Ectodermal cell (in vitro differentiated cells): Measurements from ENCODE around the gene SPEF1.

Source experiments
- H3K27ac ChIP-seq: 2 replicates; pipeline ENCODE4 v1.7.0; 2013; ENCODE audit warnings: mild to moderate bottlenecking, low read depth, low read length; ENCODE audit not compliant: insufficient read depth, poor library complexity, severe bottlenecking
- H3K27me3 ChIP-seq: 2 replicates; pipeline ENCODE4 v1.7.0; 2013; ENCODE audit warnings: mild to moderate bottlenecking, low read length; ENCODE audit not compliant: insufficient read depth, control insufficient read depth, poor library complexity, severe bottlenecking
- H3K36me3 ChIP-seq: one replicate; pipeline ENCODE4 v1.7.0; 2013; ENCODE audit warnings: low read length; ENCODE audit not compliant: control insufficient read depth, insufficient read depth
- H3K4me1 ChIP-seq: one replicate; pipeline ENCODE4 v1.7.0; 2013; ENCODE audit warnings: low read length; ENCODE audit not compliant: control insufficient read depth, insufficient read depth
- H3K4me3 ChIP-seq: 2 replicates; pipeline ENCODE4 v1.7.0; 2013; ENCODE audit warnings: low read depth, low read length, control low read depth; ENCODE audit not compliant: insufficient read depth
- H3K9me3 ChIP-seq: 2 replicates; pipeline ENCODE4 v1.7.0; 2013; ENCODE audit warnings: mild to moderate bottlenecking, low read length, moderate library complexity; ENCODE audit not compliant: control insufficient read depth
- WGBS, 2 experiments: methylation state at CpG; one replicate each; pipeline ENCODE4 v1.1.7; 2013; ENCODE audit warnings: missing lambda C conversion rate in 2 of 2; 5-methylcytosine and 5-hydroxymethylcytosine counted together

Gene SPEF1

DNA sequence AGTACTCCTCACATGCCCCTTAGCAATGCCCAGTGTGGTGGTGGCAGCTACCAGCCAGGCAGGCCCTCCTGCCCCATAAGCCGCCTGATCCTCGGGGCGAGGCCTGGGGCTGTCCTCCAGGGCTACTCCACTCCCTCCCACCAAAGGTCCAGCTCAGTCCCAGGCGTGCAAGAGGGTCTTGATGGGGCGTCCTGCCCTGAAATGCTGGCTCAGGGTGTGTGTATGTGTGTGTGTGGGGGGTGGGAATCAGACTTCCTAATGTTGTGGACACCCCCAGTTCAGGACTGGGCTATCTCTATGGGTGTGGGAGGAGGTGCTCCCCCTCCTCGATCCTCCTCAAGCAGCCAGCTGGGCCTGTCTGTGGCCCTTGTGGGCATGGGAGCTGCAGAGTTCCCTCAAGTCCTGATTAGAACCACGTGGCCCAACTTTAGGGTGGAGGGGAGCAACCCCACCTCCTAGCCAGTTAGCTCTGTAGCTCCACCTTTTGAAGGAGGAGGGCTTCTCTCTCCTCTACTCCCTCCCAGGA lies 41.3 kb downstream of the SPEF1 start:
- peaks cover 12% of the 10 kb centered on the region for H3K27me3 ChIP-seq
- WGBS, 2 experiments, result 86 to 89% methylated on average over 7 of the region's 7 CpGs
- no peaks in the 10 kb centered on the region for H3K4me1 ChIP-seq
- H3K9me3 ChIP-seq, result no peaks in the 10 kb centered on the region
- H3K4me3 ChIP-seq, result no peak overlapping the region
- H3K27ac ChIP-seq, result no peak overlapping the region
- H3K36me3 ChIP-seq, result no peaks in the 10 kb centered on the region

DNA sequence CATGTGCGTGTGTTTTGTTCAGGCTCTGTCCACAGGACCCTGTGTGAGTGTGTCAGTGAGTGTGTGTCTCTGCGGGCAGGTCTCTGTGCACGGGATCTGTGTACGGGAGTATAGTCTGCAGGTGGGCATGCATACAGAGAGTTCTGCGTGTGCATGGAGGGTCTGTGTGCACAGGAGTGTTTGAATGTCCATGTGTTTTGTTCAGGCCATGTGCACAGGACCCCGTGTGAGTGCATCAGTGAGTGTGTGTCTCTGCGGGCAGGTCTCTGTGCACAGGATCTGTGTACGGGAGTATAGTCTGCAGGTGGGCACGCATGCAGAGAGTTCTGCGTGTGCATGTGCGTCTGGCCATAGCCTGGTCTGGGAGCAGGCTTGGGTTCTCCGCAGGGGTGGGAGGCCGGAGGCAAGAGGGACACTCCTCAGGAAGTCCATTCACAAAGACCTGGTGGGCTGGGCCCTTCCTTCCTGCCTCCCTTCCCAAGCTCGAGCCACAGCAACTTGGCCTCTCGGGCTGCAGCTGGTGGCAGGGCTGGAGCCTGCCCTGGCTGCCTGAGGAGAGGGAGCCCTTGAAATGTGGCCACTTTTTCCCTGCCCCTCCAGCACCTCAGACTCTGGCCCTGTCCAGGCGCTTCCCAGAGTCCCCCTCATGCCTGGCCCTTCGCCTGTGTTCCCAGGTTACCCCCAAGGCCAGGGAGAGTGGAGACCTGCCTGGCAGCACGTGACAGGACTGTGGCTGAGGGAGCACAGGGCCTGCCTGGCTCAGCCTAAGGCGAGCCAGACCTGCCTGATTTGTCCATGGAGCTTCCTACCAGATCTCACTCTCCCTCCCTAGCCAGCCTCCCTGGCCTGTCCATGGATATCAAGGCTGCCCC lies 42.0 kb downstream of the SPEF1 start:
- no peaks in the 10 kb centered on the region for H3K9me3 ChIP-seq
- H3K27ac ChIP-seq, result no peak overlapping the region
- H3K27me3 ChIP-seq, result peaks cover 5% of the 10 kb centered on the region
- WGBS, 2 experiments, result 78 to 79% methylated on average over 19 of the region's 19 CpGs
- H3K4me1 ChIP-seq, result no peaks in the 10 kb centered on the region
- no peaks in the 10 kb centered on the region for H3K36me3 ChIP-seq
- no peak overlapping the region for H3K4me3 ChIP-seq

DNA sequence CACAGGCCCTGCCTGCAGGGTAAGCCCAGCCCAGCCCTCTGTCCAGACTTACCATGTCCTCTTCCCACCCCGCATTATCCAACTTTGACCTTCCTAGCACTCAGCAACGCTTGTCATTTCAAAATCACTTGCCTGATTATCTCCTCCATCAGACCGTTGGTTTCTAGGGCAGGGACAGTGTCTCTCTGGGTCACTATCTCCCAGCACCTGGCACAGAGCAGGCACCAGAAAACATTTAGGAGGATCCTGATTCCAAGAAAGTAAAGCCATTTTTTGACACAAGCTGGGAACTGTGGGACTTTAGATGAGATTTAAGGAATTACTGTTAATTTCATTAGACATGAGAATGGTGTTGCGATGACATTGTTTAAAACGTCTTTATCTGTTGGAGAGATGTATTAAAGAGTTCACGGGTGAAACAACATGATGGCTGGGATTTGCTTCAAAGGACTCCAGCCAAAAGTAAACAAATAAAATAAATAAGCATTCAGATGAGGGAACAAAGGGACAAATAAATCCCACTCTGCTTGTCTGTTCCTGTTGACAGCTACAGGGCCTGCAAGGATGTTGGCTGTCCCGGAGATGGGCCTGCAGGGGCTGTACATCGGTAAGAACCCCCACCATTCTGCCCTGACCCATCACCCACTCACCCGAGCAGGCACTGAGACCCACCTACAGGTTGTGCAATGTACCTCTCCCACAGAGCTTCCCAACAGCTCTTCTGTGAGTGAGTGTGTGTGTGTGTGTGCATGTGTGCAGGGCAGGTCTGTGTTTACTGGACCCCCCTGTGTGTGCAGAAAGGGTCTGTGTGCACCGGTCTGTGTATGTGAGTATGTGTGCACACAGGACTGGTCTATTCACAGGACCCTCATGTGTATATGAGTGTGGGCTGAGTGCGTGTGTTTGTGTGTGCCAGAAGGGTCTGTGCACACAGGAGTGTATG lies 42.9 kb downstream of the SPEF1 start:
- 88 to 89% methylated on average over 11 of the region's 11 CpGs for whole genome bisulfite sequencing, 2 experiments
- H3K27ac ChIP-seq, result no peak overlapping the region
- H3K9me3 ChIP-seq, result no peaks in the 10 kb centered on the region
- H3K4me3 ChIP-seq, result no peak overlapping the region
- peaks cover 6% of the 10 kb centered on the region for H3K27me3 ChIP-seq
- no peaks in the 10 kb centered on the region for H3K36me3 ChIP-seq
- peaks cover 3% of the 10 kb centered on the region for H3K4me1 ChIP-seq

DNA sequence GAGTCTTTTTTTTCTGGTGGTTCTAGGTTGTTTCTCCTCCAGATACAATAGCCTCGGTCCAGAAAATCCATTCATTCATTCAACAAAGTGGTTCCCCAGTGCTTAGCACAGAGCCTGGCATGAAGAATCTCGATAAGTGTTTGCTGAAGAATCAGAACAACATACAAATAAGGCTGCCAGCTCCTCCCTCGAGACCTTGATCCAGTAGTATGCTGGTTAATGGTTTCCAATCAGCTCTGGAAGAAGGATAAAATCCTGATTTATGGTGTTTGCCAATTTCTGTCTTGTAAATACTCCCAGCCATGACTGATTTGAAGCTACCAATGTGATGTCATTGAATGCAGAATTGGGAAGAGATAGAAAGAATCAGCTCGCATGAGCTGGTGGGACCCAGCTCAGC lies 45.5 kb downstream of the SPEF1 start:
- H3K4me1 ChIP-seq, result peaks cover 3% of the 10 kb centered on the region
- 90 to 91% methylated on average over 4 of the region's 4 CpGs for WGBS, 2 experiments
- H3K27ac ChIP-seq, result no peak overlapping the region
- H3K27me3 ChIP-seq, result peaks cover 31% of the 10 kb centered on the region
- H3K9me3 ChIP-seq, result no peaks in the 10 kb centered on the region
- no peaks in the 10 kb centered on the region for H3K36me3 ChIP-seq
- no peak overlapping the region for H3K4me3 ChIP-seq

DNA sequence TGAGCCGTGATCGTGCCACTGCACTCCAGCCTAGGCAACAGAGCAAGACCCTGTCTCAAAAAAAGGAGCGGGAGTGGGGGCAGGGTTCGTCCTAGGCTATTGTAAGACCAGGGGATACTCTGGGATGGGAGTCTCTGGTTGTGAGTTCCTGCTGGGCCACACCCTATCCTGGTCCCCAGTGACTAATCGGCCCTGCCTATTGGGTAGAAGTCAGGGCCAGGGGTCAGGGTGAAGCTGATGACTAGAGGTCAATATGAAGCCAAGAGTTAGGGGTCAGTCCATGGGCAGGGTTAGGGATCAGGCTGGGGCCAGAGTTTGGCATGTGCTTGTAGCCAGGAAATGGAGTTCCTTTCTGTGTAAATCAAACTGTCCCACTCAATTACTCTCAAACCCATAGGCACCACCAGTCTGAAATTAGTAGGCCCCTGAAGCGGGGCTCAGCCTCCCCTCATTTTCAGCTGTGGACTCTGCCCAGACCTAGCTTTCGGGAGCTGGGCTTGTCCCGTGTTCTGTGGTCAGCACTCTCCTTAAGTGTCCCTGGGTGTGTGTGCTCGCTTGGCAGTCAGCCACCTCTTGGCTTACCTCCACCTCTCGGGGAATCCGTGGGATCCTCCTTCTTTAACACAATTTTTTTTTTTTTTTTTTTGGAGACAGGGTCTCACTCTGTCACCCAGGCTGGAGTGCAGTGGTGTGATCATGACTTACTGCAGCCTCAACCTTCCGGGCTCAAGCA lies 47.0 kb downstream of the SPEF1 start:
- 74 to 81% methylated on average over 12 of the region's 12 CpGs for WGBS, 2 experiments
- Histone ChIP-seq H3K4me3 (no peak overlapping the region), H3K4me1 (peaks cover 3% of the 10 kb centered on the region), H3K9me3 (no peaks in the 10 kb centered on the region), H3K36me3 (no peaks in the 10 kb centered on the region), H3K27ac (no peak overlapping the region), H3K27me3 (peaks cover 32% of the 10 kb centered on the region)

DNA sequence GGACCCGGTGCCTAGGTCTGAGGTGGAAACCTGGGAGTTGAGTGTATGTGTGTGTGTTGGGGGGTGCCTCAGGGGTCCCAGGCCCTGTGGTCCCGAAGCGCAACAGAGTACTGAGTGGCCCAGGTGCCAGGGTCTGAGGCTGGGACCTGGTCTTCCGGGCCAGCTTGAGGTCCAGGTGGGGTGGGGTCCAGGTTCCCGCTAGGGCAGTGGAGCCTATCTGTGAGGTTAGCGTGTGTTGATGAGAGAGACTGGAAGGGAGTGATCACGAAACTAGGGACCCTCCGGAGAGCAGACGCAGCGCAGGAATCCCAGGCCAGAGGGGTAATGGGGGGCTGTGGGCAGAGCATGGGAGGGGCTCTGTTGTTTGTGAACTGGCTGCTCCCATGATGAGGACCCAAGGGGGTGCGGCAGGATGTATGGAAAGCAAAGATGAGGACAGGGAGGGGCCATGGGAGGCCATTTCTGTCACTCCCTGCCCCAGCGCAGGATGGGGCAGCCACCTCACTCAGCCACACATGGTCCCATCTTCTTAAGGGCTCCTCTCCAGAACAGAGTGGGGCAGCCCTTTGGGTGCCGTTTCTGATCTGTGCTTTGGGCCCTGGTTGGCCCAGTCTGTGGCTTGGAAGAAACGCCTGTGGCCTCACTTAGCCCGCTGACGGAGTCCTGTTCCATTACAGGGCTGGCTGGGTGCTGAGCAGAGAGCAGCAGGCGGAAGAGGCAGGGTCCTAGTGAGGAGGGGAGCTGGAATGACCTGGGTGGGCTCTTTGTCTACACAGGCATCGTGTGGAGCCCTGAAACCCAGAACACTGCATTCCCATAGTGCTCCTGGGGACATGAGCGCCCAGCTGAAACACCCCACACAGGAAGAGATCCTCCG lies 47.9 kb downstream of the SPEF1 start:
- Histone ChIP-seq H3K9me3 (no peaks in the 10 kb centered on the region), H3K4me1 (peaks cover 3% of the 10 kb centered on the region), H3K27me3 (peaks cover 32% of the 10 kb centered on the region), H3K27ac (no peak overlapping the region), H3K4me3 (peak overlapping the region; percentile 10), H3K36me3 (no peaks in the 10 kb centered on the region)
- 91 to 92% methylated on average over 20 of the region's 20 CpGs for WGBS, 2 experiments

DNA sequence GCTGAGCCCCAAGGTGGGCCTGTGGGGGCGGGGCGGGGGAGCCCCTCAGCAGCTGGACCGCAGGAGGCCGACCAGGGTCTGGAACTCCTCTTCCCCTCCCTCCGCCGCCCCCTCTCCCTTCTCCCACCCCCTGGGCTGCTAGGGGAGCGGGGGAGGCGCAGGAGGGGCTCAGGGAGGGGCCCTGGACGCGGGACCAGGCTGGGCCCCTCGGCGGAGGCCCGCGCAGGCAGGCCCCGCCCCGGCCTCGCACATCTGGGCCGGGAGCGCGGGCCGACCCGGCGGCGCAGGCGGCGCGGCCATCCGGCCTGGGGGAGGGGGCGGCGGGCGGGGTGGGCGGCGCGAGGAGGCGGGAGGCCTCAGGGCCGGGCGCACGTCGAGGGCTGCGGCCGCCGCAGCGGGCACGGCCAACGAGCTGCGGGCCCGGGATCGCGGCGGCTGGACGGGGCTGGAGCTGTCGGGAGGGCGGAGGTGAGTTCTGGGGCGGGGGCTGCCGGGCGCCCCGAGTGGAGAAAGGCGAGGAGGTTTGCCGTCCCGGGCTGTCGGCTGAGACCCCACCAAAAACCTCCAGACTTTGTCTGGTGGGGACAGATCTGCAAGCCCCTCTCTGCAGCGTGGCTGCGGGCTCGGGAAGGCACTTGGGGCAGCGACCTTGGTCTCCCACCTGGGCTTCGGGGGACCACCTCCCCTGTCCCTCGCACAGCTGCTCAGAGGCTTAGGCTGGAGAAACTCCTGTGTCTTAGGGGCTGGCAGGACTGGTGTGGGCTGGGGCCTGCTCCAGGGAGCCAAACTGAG lies 48.7 kb downstream of the SPEF1 start, which contains the start of gene HSPA12B:
HSPA12B (plus strand) TSS at position 359 of the 792 bp plus-strand sequence. CDS start 5,990 bp downstream, outside the sequence.
- Histone ChIP-seq H3K9me3 (no peaks in the 10 kb centered on the region), H3K27me3 (peaks cover 34% of the 10 kb centered on the region), H3K4me3 (peak within 1 kb of the TSS; percentile 10), H3K4me1 (peaks cover 3% of the 10 kb centered on the region), H3K27ac (no peak within 1 kb of the TSS), H3K36me3 (no peaks in the 10 kb centered on the region)
- WGBS, 2 experiments, result 14% methylated on average over 67 of the region's 67 CpGs

DNA sequence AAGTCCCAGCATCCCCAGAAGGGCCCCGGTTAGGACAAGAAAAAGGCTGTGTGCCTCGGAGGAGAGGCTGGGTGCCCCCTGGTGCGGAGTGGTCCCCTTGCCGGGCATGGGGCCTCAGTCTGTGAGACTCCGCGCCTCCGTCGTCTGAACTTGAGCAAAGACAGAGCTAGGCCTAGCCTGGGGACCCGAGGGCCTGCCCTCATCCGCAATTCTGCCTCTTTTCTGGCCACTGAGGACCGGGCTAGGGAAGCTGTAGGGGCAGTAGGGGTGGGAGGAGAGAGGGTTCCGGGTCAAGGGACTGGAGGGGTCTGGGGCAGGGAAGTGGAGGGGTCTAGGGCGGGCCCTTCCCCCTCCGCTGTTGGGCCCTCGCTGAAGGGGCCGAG lies 49.3 kb downstream of the SPEF1 start:
- Histone ChIP-seq H3K27me3 (peaks cover 36% of the 10 kb centered on the region), H3K4me3 (no peak overlapping the region), H3K9me3 (no peaks in the 10 kb centered on the region), H3K27ac (no peak overlapping the region), H3K36me3 (no peaks in the 10 kb centered on the region), H3K4me1 (peaks cover 3% of the 10 kb centered on the region)
- WGBS, 2 experiments, result 68 to 69% methylated on average over 16 of the region's 16 CpGs
